ENCODE results near the gene CACNA1C.

Gene CACNA1C

GRCh38 chr12:2416158-2416557, 363.4 kb downstream of the CACNA1C start:
- H3K27ac ChIP-seq, result no peak overlapping the region
- H3K79me2 ChIP-seq (ENCODE audit: insufficient read depth, low read depth), result no peaks in the 10 kb centered on the region
- no peak overlapping the region for H3K9ac ChIP-seq
- no peaks in the 10 kb centered on the region for H3K36me3 ChIP-seq (ENCODE audit: insufficient read depth)
- no peaks in the 10 kb centered on the region for H3K4me1 ChIP-seq (ENCODE audit: low read depth, poor library complexity, severe bottlenecking)
- no peak for TF ChIP-seq CTCF (conservative IDR thresholded peaks at IDR 0.05; ENCODE audit: low read depth, low read length)
- H2AFZ ChIP-seq (ENCODE audit: low read depth), result no peak overlapping the region
- no peaks in the 10 kb centered on the region for H4K20me1 ChIP-seq (ENCODE audit: insufficient read depth)
- H3K4me3 ChIP-seq (IDR thresholded peaks at IDR 0.05; ENCODE audit: insufficient read depth, low read depth, low read length), result no peak overlapping the region
- H3K27me3 ChIP-seq (ENCODE audit: insufficient read depth, low read depth), result no peaks in the 10 kb centered on the region
- no peak overlapping the region for H3K4me2 ChIP-seq

GRCh38 chr12:2417481-2418160, 364.8 kb downstream of the CACNA1C start:
- Histone ChIP-seq H4K20me1 (ENCODE audit: insufficient read depth) (no peaks in the 10 kb centered on the region), H2AFZ (ENCODE audit: low read depth) (no peak overlapping the region), H3K27ac (no peak overlapping the region), H3K36me3 (ENCODE audit: insufficient read depth) (no peaks in the 10 kb centered on the region), H3K79me2 (ENCODE audit: insufficient read depth, low read depth) (no peaks in the 10 kb centered on the region), H3K9ac (no peak overlapping the region), H3K4me3 (IDR thresholded peaks at IDR 0.05; ENCODE audit: insufficient read depth, low read depth, low read length) (no peak overlapping the region), H3K27me3 (ENCODE audit: insufficient read depth, low read depth) (no peaks in the 10 kb centered on the region), H3K4me1 (ENCODE audit: low read depth, poor library complexity, severe bottlenecking) (no peaks in the 10 kb centered on the region), H3K4me2 (no peak overlapping the region)
- no peak for TF ChIP-seq CTCF (conservative IDR thresholded peaks at IDR 0.05; ENCODE audit: low read depth, low read length)

GRCh38 chr12:2418579-2418978, 365.8 kb downstream of the CACNA1C start:
- Histone ChIP-seq H3K27me3 (ENCODE audit: insufficient read depth, low read depth) (no peaks in the 10 kb centered on the region), H3K4me2 (no peak overlapping the region), H3K4me1 (ENCODE audit: low read depth, poor library complexity, severe bottlenecking) (no peaks in the 10 kb centered on the region), H2AFZ (ENCODE audit: low read depth) (no peak overlapping the region), H3K9ac (no peak overlapping the region), H4K20me1 (ENCODE audit: insufficient read depth) (no peaks in the 10 kb centered on the region), H3K4me3 (IDR thresholded peaks at IDR 0.05; ENCODE audit: insufficient read depth, low read depth, low read length) (no peak overlapping the region), H3K36me3 (ENCODE audit: insufficient read depth) (no peaks in the 10 kb centered on the region), H3K79me2 (ENCODE audit: insufficient read depth, low read depth) (no peaks in the 10 kb centered on the region), H3K27ac (no peak overlapping the region)
- no peak for TF ChIP-seq CTCF (conservative IDR thresholded peaks at IDR 0.05; ENCODE audit: low read depth, low read length)

GRCh38 chr12:2422591-2422990, 369.8 kb downstream of the CACNA1C start:
- Histone ChIP-seq H3K4me3 (IDR thresholded peaks at IDR 0.05; ENCODE audit: insufficient read depth, low read depth, low read length) (no peak overlapping the region), H3K27ac (no peak overlapping the region), H4K20me1 (ENCODE audit: insufficient read depth) (no peaks in the 10 kb centered on the region), H3K36me3 (ENCODE audit: insufficient read depth) (no peaks in the 10 kb centered on the region), H3K4me2 (no peak overlapping the region), H3K79me2 (ENCODE audit: insufficient read depth, low read depth) (no peaks in the 10 kb centered on the region), H3K9ac (no peak overlapping the region), H2AFZ (ENCODE audit: low read depth) (no peak overlapping the region), H3K27me3 (ENCODE audit: insufficient read depth, low read depth) (no peaks in the 10 kb centered on the region), H3K4me1 (ENCODE audit: low read depth, poor library complexity, severe bottlenecking) (no peaks in the 10 kb centered on the region)
- TF ChIP-seq CTCF (conservative IDR thresholded peaks at IDR 0.05; ENCODE audit: low read depth, low read length), result no peak
